Stomach (tissue), 9 donors: Measurements from ENCODE around the gene TSKS. TPM values are rescaled to one million over a fixed set of nuclear protein-coding genes. Genes with fewer than 3 reads are reported as not detected.

ENCODE experiments used
- DNase-seq, 2 donors: peaks; one replicate each; pipeline versions ENCODE4 v3.0.0 to v3.0.0-alpha.2; 2013 to 2019
- H3K27ac ChIP-seq, 5 donors: fragments of 200-600 bp in 4 of 5; sonication (generic) in 4 of 5; one replicate each; pipeline ENCODE4 v1.5.1; 2013 to 2019; ENCODE audit warnings: mild to moderate bottlenecking in 1 of 5, moderate library complexity in 1 of 5
- H3K27me3 ChIP-seq, 3 donors: fragments of 200-600 bp; sonication (generic); one replicate each; pipeline ENCODE4 v1.5.1; 2017 to 2019; ENCODE audit warnings: mixed run types in 1 of 3
- H3K36me3 ChIP-seq, 4 donors: fragments of 200-600 bp; sonication (generic); 1 replicate in 3 of 4; 2 replicates in 1 of 4; pipeline ENCODE4 v1.5.1; 2016 to 2019
- H3K4me1 ChIP-seq, 4 donors: fragments of 200-600 bp; sonication (generic); one replicate each; pipeline ENCODE4 v1.5.1; 2016 to 2019
- H3K4me3 ChIP-seq, 4 donors: fragments of 200-600 bp; sonication (generic) in 3 of 4; one replicate each; pipeline ENCODE4 v1.5.1; 2016 to 2019; ENCODE audit warnings: mild to moderate bottlenecking in 1 of 4
- H3K9me3 ChIP-seq, 4 donors: fragments of 200-600 bp; sonication (generic); one replicate each; pipeline ENCODE4 v1.5.1; 2016 to 2019
- EP300 ChIP-seq: sonication (generic); formaldehyde crosslinking; IDR thresholded peaks from one replicate; pipeline ENCODE4 v1.6.1; 2017; ENCODE audit warnings: antibody characterized with exemption
- POLR2A ChIP-seq, 4 donors: fragments of 450-650 bp; IDR thresholded peaks; one replicate each; pipeline ENCODE4 v1.6.1; 2016; ENCODE audit warnings: antibody characterized with exemption in 4 of 4, control low read depth in 2 of 4, mild to moderate bottlenecking in 1 of 4, moderate library complexity in 1 of 4
- POLR2AphosphoS5 ChIP-seq, 3 donors: sonication (generic); formaldehyde crosslinking; IDR thresholded peaks; one replicate each; pipeline ENCODE4 v1.6.1; 2016; ENCODE audit warnings: antibody characterized with exemption in 3 of 3
- whole genome bisulfite sequencing, 5 donors: extraction: QIAGEN DNeasy Blood & Tissue Kit in 3 of 5; methylation state at CpG; one replicate each; pipeline versions ENCODE4 v1.1.5 to v1.1.7; 2013 to 2018; 5-methylcytosine and 5-hydroxymethylcytosine counted together
- intact Hi-C: fragments of 100-400 bp; cut with DNase I; formaldehyde crosslinking; loops from one replicate; pipeline ENCODE4 v1.15.1; 2023; ENCODE audit warnings: low total_unique reads
- polyA plus RNA-seq, 3 donors: library from polyadenylated mRNA; stranded (reverse); fragments of 200-250 nt; gene quantifications; one replicate each; pipeline ENCODE4 v1.2.3, GENCODE V29; 2013
- total RNA-seq, 5 donors: library from RNA; depleted of rRNA; stranded (reverse); fragments of >200 nt; gene quantifications; one replicate each; pipeline versions ENCODE4 v1.1.0 to v1.2.3, GENCODE V29; 2014 to 2016
- TF ChIP-seq, protein P1 (sequence below), 7 experiments: fragments of 450-650 bp in 4 of 7; fragments of 200-600 bp in 3 of 7; sonication (generic) in 3 of 7; IDR thresholded peaks; one replicate each; pipeline ENCODE4 v1.5.1; 2016 to 2019; ENCODE audit warnings: antibody characterized with exemption in 7 of 7, control low read depth in 2 of 7, mild to moderate bottlenecking in 1 of 7
- donor health status: healthy with polysubstance abuse.
- donor health status: Bipolar disorder and iron deficiency.
- donor health status: healthy.

Gene TSKS
- total and polyA plus RNA-seq, 8 donors: 0.73 TPM; not detected in 7

- no peak overlapping the region for H3K4me3 ChIP-seq
- DNase-seq: no peak
- H3K4me1 ChIP-seq: peaks cover 0 to 25% (median 10%) of the 10 kb centered on the region in 4 donors
- peaks cover 49 to 99% (median 97%) of the 10 kb centered on the region in 4 donors for H3K36me3 ChIP-seq
- no peaks in the 10 kb centered on the region for H3K9me3 ChIP-seq
- H3K27me3 ChIP-seq: no peaks in the 10 kb centered on the region
- TF ChIP-seq POLR2A (IDR thresholded peaks at IDR 0.05): no peak
- no peak for TF ChIP-seq POLR2AphosphoS5 (IDR thresholded peaks at IDR 0.05)
- no peak for TF ChIP-seq EP300
- TF ChIP-seq, protein P1, sequence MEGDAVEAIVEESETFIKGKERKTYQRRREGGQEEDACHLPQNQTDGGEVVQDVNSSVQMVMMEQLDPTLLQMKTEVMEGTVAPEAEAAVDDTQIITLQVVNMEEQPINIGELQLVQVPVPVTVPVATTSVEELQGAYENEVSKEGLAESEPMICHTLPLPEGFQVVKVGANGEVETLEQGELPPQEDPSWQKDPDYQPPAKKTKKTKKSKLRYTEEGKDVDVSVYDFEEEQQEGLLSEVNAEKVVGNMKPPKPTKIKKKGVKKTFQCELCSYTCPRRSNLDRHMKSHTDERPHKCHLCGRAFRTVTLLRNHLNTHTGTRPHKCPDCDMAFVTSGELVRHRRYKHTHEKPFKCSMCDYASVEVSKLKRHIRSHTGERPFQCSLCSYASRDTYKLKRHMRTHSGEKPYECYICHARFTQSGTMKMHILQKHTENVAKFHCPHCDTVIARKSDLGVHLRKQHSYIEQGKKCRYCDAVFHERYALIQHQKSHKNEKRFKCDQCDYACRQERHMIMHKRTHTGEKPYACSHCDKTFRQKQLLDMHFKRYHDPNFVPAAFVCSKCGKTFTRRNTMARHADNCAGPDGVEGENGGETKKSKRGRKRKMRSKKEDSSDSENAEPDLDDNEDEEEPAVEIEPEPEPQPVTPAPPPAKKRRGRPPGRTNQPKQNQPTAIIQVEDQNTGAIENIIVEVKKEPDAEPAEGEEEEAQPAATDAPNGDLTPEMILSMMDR (IDR thresholded peaks at IDR 0.05): no peak
- WGBS, 5 donors: 70 to 94% (median 82%) methylated on average over 5 of the region's 5 CpGs
- intact Hi-C loops: no loop called here
- no peak overlapping the region for H3K27ac ChIP-seq
Observed at GRCh38 chr19:49787746-49788145, 24.6 kb upstream of the TSKS start.

DNA sequence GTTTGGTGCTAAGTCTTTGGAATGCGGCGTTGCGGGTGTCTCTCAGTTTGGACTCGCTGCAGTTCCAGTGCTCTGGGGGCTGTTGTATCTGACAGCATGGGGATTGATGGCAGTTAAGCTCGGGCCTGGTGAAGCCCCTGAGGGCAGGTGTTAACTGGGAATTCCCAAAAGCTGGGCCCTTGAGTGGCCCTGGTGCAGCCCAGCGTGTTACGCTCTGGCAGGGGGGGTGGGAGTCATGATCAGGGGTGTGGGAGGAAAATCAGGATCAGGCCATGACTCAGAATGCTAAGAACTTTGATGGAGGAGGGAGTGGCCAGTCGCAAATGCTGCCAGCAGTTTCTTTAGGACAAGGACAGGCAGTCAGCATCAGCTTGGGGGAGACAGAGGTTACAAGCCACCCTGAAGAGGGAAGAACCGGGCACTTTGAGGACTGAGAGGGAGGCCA, 23.3 kb upstream of the TSKS start:
- TF ChIP-seq POLR2A (IDR thresholded peaks at IDR 0.05): no peak
- TF ChIP-seq, protein P1 (IDR thresholded peaks at IDR 0.05): no peak
- no peak for TF ChIP-seq EP300
- TF ChIP-seq POLR2AphosphoS5 (IDR thresholded peaks at IDR 0.05): no peak
- peaks cover 0 to 23% (median 10%) of the 10 kb centered on the region in 4 donors for H3K4me1 ChIP-seq
- peaks cover 40 to 97% (median 95%) of the 10 kb centered on the region in 4 donors for H3K36me3 ChIP-seq
- intact Hi-C loops: no loop called here
- H3K27ac ChIP-seq: peak overlapping the region in 1 of 5 donors; percentile 8
- DNase-seq: no peak
- H3K4me3 ChIP-seq: no peak overlapping the region
- no peaks in the 10 kb centered on the region for H3K9me3 ChIP-seq
- H3K27me3 ChIP-seq: no peaks in the 10 kb centered on the region
- 74 to 81% (median 78%) methylated on average over 9 of the region's 9 CpGs for WGBS, 5 donors

DNA sequence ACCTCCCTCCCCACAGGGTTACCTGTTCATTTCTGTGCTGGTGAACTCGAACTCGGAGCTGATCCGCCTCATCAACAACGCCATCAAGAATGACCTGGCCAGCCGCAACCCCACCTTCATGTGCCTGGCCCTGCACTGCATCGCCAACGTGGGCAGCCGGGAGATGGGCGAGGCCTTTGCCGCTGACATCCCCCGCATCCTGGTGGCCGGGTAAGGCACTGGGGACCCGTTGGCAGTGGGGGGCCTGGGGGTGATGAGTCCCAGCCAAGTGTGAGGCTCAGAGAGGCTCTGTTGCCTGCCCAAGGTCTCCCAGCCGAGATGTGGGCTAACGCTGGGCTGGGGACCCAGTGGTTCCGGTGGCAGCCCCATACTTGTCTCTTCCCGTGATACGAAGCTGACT, 19.4 kb upstream of the TSKS start:
- no peaks in the 10 kb centered on the region for H3K9me3 ChIP-seq
- no peaks in the 10 kb centered on the region for H3K27me3 ChIP-seq
- intact Hi-C loops: no loop called here
- peaks cover 28 to 67% (median 61%) of the 10 kb centered on the region in 4 donors for H3K36me3 ChIP-seq
- 94 to 98% (median 96%) methylated on average over 10 to 18 of the region's 18 CpGs for WGBS, 5 donors
- TF ChIP-seq, protein P1 (IDR thresholded peaks at IDR 0.05): no peak
- TF ChIP-seq EP300 (no peak), POLR2A (IDR thresholded peaks at IDR 0.05) (no peak), POLR2AphosphoS5 (IDR thresholded peaks at IDR 0.05) (no peak)
- no peak overlapping the region for H3K4me3 ChIP-seq
- no peak for DNase-seq
- H3K4me1 ChIP-seq: peaks cover 0 to 25% (median 6%) of the 10 kb centered on the region in 4 donors
- no peak overlapping the region for H3K27ac ChIP-seq

DNA sequence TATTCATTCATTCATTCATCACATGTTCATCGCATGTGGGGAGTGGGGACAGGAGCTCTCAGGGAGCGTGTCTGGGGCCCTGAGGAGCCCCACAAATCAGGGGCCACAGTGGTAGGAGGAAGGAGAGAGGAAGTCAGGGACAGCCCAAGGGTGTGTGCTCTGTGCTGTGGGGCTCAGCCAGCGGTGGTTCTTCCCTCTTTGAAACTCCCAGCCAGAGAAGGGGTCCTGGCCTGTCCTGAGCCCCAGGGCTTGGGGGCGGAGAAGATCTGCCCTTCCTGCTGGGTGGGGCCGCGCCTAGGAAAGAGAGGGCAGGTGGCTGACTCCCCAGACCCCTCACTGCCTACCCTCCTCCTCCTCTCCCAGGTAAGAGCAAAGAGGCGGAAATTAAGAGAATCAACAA, 18.3 kb upstream of the TSKS start:
- WGBS, 5 donors: 88 to 97% (median 92%) methylated on average over 5 to 7 of the region's 7 CpGs
- DNase-seq: no peak
- Histone ChIP-seq H3K9me3 (no peaks in the 10 kb centered on the region), H3K4me3 (no peak overlapping the region), H3K27me3 (no peaks in the 10 kb centered on the region), H3K4me1 (peaks cover 0 to 19% (median 3%) of the 10 kb centered on the region in 4 donors), H3K36me3 (peaks cover 27 to 58% (median 53%) of the 10 kb centered on the region in 4 donors), H3K27ac (no peak overlapping the region)
- intact Hi-C loops: no loop called here
- TF ChIP-seq, protein P1 (IDR thresholded peaks at IDR 0.05): no peak
- TF ChIP-seq POLR2A (IDR thresholded peaks at IDR 0.05): no peak
- TF ChIP-seq EP300: no peak
- TF ChIP-seq POLR2AphosphoS5 (IDR thresholded peaks at IDR 0.05): no peak
